Measurements from ENCODE around the gene NDUFV3.

Gene NDUFV3

DNA sequence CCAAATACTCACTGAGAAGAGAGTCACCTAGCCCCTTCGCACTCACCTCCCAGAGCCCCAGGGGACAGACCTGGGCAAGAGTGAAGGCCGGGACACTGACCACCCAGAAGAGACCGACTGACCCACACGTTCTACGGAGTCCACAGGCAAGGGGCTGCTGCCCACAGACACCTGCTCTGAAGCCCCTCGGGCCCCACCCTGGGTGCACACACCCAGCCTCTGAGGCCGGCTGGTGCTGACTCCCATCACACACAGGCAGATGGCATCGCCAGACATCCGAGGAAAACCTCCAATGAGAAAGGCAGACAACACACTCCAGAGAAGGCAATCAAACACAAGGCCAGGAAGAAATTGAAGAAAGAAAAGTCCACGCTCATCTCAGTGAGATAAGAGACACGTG lies 35.9 kb upstream of the NDUFV3 start:
- H3K9me3 ChIP-seq (ENCODE audit: control insufficient read depth, low read length): no peaks in the 10 kb centered on the region

DNA sequence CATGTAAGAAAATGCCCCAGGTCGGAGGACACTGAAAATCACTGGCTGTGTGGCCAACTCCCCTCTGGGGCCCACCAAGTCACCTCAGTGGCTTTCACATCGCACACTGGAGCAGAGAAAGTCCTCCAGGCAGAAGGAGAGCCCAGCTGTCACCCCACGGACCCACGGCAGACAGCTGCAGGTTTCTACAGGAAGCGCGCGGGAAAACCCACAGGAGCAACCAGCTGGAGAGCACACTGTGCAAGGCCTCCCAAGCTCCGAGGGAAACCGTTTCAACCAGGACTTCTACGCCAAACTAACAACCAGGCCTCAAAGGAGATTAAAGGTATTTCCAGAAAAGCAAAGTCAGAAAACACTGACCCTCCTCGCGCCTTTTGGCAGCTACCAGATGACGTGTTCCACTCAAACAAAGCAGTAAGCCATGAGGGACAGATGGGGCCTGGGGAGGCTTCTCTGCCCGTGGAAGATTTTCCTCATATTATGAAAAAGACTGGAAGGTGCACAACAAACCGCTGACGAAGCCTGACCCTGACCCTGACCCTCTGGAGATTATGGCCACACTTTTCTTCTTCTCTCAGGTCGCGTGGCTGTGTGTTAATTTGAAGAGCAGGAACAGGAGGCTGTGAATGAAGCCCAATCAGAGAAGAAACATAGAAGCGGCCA lies 34.8 kb upstream of the NDUFV3 start:
- Histone ChIP-seq H3K4me3 (ENCODE audit: insufficient read depth, low read depth, low read length, poor library complexity, severe bottlenecking) (no peak overlapping the region), H3K4me1 (ENCODE audit: control insufficient read depth, insufficient read depth, low read length, poor library complexity, severe bottlenecking) (no peaks in the 10 kb centered on the region), H3K36me3 (ENCODE audit: control insufficient read depth, insufficient read depth, low read length) (peaks cover 78% of the 10 kb centered on the region), H3K9me3 (ENCODE audit: control insufficient read depth, low read length) (no peaks in the 10 kb centered on the region), H3K27ac (ENCODE audit: insufficient read depth, low read length, poor library complexity, severe bottlenecking) (no peak overlapping the region), H3K27me3 (replicated peaks; ENCODE audit: control insufficient read depth, insufficient read depth, low read length, poor library complexity, severe bottlenecking) (no peaks in the 10 kb centered on the region)
- DNase-seq: no peak

More for the DNA sequence above, 35.9 kb upstream of the NDUFV3 start:
- no peaks in the 10 kb centered on the region for H3K27me3 ChIP-seq (replicated peaks; ENCODE audit: control insufficient read depth, insufficient read depth, low read length, poor library complexity, severe bottlenecking)
- no peak overlapping the region for H3K27ac ChIP-seq (ENCODE audit: insufficient read depth, low read length, poor library complexity, severe bottlenecking)
- DNase-seq: no peak
- peaks cover 75% of the 10 kb centered on the region for H3K36me3 ChIP-seq (ENCODE audit: control insufficient read depth, insufficient read depth, low read length)
- no peak overlapping the region for H3K4me3 ChIP-seq (ENCODE audit: insufficient read depth, low read depth, low read length, poor library complexity, severe bottlenecking)
- no peaks in the 10 kb centered on the region for H3K4me1 ChIP-seq (ENCODE audit: control insufficient read depth, insufficient read depth, low read length, poor library complexity, severe bottlenecking)

DNA sequence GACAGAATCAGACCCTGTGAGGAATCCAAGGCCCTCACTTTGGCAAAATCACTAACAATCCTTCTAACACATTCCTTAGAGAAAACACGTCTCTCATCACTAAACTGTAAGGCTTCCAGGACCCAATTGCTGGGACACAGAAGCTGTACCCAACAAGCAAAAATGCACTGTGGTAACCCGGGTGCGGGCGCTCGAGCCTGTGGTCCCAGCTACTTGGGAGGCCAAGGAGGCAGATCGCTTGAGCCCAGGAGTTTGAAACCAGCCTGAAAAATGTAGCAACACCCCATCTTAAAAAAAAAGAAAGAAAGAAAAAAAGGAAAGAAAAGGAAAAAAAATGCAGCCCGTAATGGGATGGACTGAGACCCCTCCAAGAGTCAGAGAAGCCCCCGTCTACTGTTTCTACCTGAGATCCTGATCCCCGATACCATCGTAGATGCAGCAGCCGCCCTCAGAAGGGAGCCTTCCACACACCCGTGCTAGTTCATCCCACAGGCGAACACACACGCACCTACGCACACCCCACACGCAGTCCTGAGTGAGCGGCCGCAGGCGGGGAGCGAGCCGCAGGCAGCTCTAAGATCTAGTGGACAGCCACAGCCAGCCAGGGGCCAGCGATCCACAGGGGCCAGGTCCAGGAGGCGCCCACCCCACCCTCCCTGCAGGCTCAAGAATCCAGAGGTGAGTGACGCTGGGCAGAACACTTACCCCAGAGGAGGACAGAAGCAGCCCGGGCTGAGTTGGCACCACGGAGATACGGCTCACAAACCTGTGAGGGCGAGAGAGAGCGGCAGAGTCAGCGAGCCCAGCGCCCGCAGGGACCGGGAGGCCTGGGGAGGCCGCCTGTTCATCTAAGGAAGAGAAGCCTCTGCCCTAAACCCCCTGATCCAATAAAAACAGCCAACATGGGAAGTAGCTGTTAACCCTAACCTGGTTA lies 33.9 kb upstream of the NDUFV3 start:
- H3K27ac ChIP-seq (ENCODE audit: insufficient read depth, low read length, poor library complexity, severe bottlenecking): no peak overlapping the region

DNA sequence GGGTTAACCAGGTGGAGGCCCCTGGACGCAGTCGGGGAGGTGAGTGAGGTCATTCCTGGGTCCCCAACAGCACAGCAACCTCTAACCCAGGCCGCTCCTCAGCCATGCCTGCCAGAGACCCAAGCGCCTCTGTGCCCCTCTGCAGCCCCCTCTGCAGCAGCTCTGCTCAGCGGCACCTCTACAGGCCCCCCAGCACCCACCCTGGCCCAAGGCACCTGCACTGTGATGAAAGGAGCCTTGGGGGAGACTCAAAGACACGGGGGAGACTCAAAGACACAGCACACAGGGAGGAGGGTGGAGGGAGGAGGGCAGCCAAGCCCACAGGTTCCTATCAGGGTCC lies 33.2 kb upstream of the NDUFV3 start:
- Histone ChIP-seq H3K4me3 (ENCODE audit: insufficient read depth, low read depth, low read length, poor library complexity, severe bottlenecking) (no peak overlapping the region), H3K9me3 (ENCODE audit: control insufficient read depth, low read length) (no peaks in the 10 kb centered on the region), H3K27me3 (replicated peaks; ENCODE audit: control insufficient read depth, insufficient read depth, low read length, poor library complexity, severe bottlenecking) (no peaks in the 10 kb centered on the region), H3K4me1 (ENCODE audit: control insufficient read depth, insufficient read depth, low read length, poor library complexity, severe bottlenecking) (no peaks in the 10 kb centered on the region), H3K27ac (ENCODE audit: insufficient read depth, low read length, poor library complexity, severe bottlenecking) (no peak overlapping the region), H3K36me3 (ENCODE audit: control insufficient read depth, insufficient read depth, low read length) (peaks cover 63% of the 10 kb centered on the region)
- no peak for DNase-seq

More for the DNA sequence above, 33.9 kb upstream of the NDUFV3 start:
- H3K4me3 ChIP-seq (ENCODE audit: insufficient read depth, low read depth, low read length, poor library complexity, severe bottlenecking): no peak overlapping the region
- no peak for DNase-seq
- no peaks in the 10 kb centered on the region for H3K9me3 ChIP-seq (ENCODE audit: control insufficient read depth, low read length)
- peaks cover 69% of the 10 kb centered on the region for H3K36me3 ChIP-seq (ENCODE audit: control insufficient read depth, insufficient read depth, low read length)
- H3K27me3 ChIP-seq (replicated peaks; ENCODE audit: control insufficient read depth, insufficient read depth, low read length, poor library complexity, severe bottlenecking): no peaks in the 10 kb centered on the region
- H3K4me1 ChIP-seq (ENCODE audit: control insufficient read depth, insufficient read depth, low read length, poor library complexity, severe bottlenecking): no peaks in the 10 kb centered on the region

DNA sequence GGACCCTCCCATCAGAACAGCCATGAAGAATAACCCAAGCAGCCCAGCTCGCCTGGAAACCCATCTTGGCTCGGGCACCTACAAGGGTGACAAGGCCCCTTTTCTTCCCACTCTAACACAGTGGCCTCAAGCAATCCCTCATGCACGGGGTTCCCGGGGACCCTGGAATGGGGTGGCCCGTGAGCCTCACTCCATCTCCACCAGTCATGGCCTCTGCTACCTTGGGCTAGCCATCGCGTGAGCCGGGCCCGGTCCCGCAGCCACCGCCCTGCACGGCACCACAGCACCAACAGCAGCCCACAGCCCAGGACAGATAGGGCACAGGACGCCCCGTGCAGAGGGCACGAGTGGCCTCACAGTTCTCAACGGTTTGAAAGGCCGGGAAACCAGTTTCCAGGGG lies 32.8 kb upstream of the NDUFV3 start:
- Histone ChIP-seq H3K9me3 (ENCODE audit: control insufficient read depth, low read length) (no peaks in the 10 kb centered on the region), H3K27ac (ENCODE audit: insufficient read depth, low read length, poor library complexity, severe bottlenecking) (no peak overlapping the region), H3K4me3 (ENCODE audit: insufficient read depth, low read depth, low read length, poor library complexity, severe bottlenecking) (no peak overlapping the region), H3K36me3 (ENCODE audit: control insufficient read depth, insufficient read depth, low read length) (peaks cover 63% of the 10 kb centered on the region), H3K27me3 (replicated peaks; ENCODE audit: control insufficient read depth, insufficient read depth, low read length, poor library complexity, severe bottlenecking) (no peaks in the 10 kb centered on the region), H3K4me1 (ENCODE audit: control insufficient read depth, insufficient read depth, low read length, poor library complexity, severe bottlenecking) (no peaks in the 10 kb centered on the region)
- no peak for DNase-seq

DNA sequence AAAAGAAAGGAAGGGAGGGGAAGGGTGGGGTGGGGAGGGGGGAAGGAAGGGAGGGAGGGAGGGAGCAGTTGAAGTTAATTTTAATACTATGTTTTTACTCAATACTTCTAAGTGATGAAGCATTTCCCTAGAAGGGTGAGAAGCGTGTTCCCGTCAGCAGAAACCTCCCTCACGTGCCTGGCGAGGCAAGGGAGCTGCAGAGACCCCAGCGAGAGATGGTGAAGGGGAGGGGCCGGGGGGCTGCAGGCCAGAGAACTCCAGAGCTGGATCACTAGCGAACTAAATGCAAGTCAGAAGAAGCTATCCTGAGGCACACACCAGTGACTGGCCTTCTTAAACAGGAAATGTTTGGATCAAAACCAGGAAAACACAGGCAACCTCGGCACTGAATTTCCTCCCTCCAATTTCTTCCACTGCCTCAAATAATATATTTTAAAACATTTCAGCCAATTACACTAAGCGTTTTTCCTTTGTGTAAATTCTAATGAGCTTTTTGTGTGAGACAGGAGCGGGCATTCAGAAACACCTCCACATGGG lies 31.7 kb upstream of the NDUFV3 start:
- H3K27me3 ChIP-seq (replicated peaks; ENCODE audit: control insufficient read depth, insufficient read depth, low read length, poor library complexity, severe bottlenecking): no peaks in the 10 kb centered on the region
- H3K36me3 ChIP-seq (ENCODE audit: control insufficient read depth, insufficient read depth, low read length): peaks cover 59% of the 10 kb centered on the region
- DNase-seq: no peak
- H3K27ac ChIP-seq (ENCODE audit: insufficient read depth, low read length, poor library complexity, severe bottlenecking): no peak overlapping the region
- H3K4me1 ChIP-seq (ENCODE audit: control insufficient read depth, insufficient read depth, low read length, poor library complexity, severe bottlenecking): no peaks in the 10 kb centered on the region
- H3K4me3 ChIP-seq (ENCODE audit: insufficient read depth, low read depth, low read length, poor library complexity, severe bottlenecking): no peak overlapping the region
- no peaks in the 10 kb centered on the region for H3K9me3 ChIP-seq (ENCODE audit: control insufficient read depth, low read length)

DNA sequence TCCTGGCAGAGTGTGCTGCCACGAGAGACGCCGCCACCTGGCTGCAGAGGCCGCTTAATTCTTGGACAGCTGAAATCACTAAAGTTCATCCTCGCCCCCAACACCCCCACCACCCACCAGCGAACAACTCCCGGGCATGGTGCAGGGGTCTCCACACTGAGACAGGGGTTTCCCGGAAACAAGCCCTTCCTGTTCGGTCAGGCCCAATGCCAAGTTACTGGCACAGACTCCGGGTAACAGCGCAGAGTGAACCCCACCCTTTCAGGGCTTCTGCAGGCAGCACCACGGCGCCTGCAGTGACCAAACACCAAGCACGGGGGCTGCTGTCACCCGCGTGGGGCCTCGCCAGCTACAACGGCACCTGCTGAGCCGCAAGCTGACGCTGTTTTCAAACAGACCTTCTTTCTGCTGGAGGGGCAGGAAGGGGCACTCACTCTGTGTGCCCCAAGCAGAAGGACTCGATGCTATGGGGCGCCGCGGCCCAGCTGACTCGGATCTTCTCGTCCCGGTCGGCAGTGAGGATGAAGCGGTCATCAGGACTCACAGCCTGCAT lies 31.2 kb upstream of the NDUFV3 start:
- no peak for DNase-seq
- peaks cover 54% of the 10 kb centered on the region for H3K36me3 ChIP-seq (ENCODE audit: control insufficient read depth, insufficient read depth, low read length)

DNA sequence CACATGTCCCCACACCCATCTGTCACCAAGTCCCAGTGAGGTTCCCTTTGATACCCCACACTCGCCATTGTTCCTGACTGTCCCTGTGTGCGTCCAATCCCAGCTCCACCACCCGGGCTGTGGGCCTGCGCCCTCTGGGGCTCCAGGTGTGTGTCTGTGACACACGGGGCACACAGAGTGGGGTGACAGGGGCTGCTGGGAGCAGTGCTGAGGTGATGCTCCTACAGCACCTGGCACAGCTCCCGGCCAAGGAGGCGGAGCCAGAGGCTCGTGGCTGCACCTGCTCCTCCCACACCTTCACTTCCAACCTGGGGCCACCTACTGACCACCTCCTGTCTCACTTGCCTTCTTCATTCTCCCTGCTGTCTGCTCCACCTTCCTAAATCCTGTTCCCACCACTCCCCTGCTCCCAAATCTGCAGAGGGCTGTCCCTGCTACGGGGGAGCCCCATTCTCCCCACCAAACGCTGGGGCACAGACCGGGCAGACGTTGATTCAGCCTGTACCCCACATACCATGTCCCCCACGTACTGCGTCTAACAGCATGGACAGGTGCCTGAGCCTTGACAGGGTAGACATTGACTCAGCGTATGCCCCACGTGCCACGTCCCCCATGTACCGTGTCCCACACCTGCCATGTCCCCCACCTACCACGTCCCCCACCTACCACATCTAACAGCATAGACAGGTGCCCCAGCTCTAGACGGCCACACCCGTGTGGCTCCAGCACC lies 30.2 kb upstream of the NDUFV3 start:
- Histone ChIP-seq H3K36me3 (ENCODE audit: control insufficient read depth, insufficient read depth, low read length) (peaks cover 54% of the 10 kb centered on the region), H3K27ac (ENCODE audit: insufficient read depth, low read length, poor library complexity, severe bottlenecking) (no peak overlapping the region), H3K4me3 (ENCODE audit: insufficient read depth, low read depth, low read length, poor library complexity, severe bottlenecking) (no peak overlapping the region), H3K27me3 (replicated peaks; ENCODE audit: control insufficient read depth, insufficient read depth, low read length, poor library complexity, severe bottlenecking) (no peaks in the 10 kb centered on the region), H3K9me3 (ENCODE audit: control insufficient read depth, low read length) (no peaks in the 10 kb centered on the region), H3K4me1 (ENCODE audit: control insufficient read depth, insufficient read depth, low read length, poor library complexity, severe bottlenecking) (no peaks in the 10 kb centered on the region)
- DNase-seq: no peak

More for the DNA sequence above, 31.2 kb upstream of the NDUFV3 start:
- Histone ChIP-seq H3K27me3 (replicated peaks; ENCODE audit: control insufficient read depth, insufficient read depth, low read length, poor library complexity, severe bottlenecking) (no peaks in the 10 kb centered on the region), H3K27ac (ENCODE audit: insufficient read depth, low read length, poor library complexity, severe bottlenecking) (no peak overlapping the region), H3K4me1 (ENCODE audit: control insufficient read depth, insufficient read depth, low read length, poor library complexity, severe bottlenecking) (no peaks in the 10 kb centered on the region), H3K9me3 (ENCODE audit: control insufficient read depth, low read length) (no peaks in the 10 kb centered on the region), H3K4me3 (ENCODE audit: insufficient read depth, low read depth, low read length, poor library complexity, severe bottlenecking) (no peak overlapping the region)

DNA sequence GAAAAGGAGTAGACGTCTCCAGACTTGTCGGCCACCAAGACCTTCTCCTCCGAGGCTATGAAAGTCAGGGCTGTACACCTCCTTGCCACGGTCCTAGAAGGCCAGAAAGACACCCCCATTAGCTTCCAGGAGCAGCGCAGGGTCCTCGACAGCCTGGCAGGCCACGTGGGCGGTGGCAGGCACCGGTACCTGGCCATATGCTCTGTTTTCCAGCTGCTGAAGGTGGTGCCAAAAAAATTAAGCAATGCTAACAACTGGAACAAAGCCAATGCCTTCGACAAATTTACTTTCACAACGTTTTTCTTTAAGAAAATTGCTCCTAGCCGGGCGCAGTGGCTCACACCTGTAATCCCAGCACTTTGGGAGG lies 29.6 kb upstream of the NDUFV3 start:
- Histone ChIP-seq H3K4me3 (ENCODE audit: insufficient read depth, low read depth, low read length, poor library complexity, severe bottlenecking) (no peak overlapping the region), H3K27ac (ENCODE audit: insufficient read depth, low read length, poor library complexity, severe bottlenecking) (no peak overlapping the region), H3K4me1 (ENCODE audit: control insufficient read depth, insufficient read depth, low read length, poor library complexity, severe bottlenecking) (no peaks in the 10 kb centered on the region), H3K36me3 (ENCODE audit: control insufficient read depth, insufficient read depth, low read length) (peaks cover 54% of the 10 kb centered on the region), H3K9me3 (ENCODE audit: control insufficient read depth, low read length) (no peaks in the 10 kb centered on the region), H3K27me3 (replicated peaks; ENCODE audit: control insufficient read depth, insufficient read depth, low read length, poor library complexity, severe bottlenecking) (no peaks in the 10 kb centered on the region)
- DNase-seq: no peak

All from effector memory CD4-positive, alpha-beta T cell (primary cell).